Hepatocyte (in vitro differentiated cells): ENCODE data around the gene F2.

Experiments used
- CTCF ChIP-seq: fragments of 200-600 bp; sonication (generic); IDR thresholded peaks from 2 replicates; pipeline ENCODE4 v1.5.1; 2016; ENCODE audit warnings: antibody characterized with exemption, mild to moderate bottlenecking; ENCODE audit not compliant: poor library complexity
- EZH2 ChIP-seq: fragments of 200-600 bp; sonication (generic); IDR thresholded peaks from 2 replicates; pipeline ENCODE4 v1.6.1; 2016; ENCODE audit warnings: antibody characterized with exemption, mild to moderate bottlenecking, borderline replicate concordance
- EZH2phosphoT487 ChIP-seq: fragments of 200-600 bp; sonication (generic); IDR thresholded peaks from one replicate; pipeline ENCODE4 v1.6.1; 2018; ENCODE audit warnings: antibody characterized with exemption, mild to moderate bottlenecking, low read depth, moderate library complexity; ENCODE audit not compliant: unreplicated experiment, severe bottlenecking

DNA sequence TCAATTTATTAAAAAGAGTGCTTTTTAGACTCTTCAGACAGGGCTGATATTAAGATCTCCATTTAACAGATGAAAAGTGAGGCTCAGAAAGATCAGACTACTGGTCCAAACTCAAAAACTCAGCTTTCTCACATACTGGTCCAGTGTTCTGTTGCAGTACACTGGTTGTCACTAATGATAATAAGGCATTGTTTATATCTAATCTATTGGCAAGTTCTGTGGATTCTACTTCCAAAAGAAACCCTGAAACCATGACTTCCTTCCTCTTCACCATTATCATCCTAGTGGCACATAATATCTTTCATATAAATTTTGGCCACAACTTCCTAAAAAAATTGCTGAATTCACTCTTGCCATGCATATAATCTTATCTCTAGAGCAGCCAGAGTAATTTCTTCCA is 36.9 kb downstream of the F2 start:
- TF ChIP-seq CTCF (no peak), EZH2 (no peak), EZH2phosphoT487 (no peak)
